GM10248 (cell line): ENCODE data around the gene AP4M1.
"Not testable (repeated sequence)": the region's sequence is repeated elsewhere in the genome, so short reads cannot be mapped to it uniquely, and the experiment has no call there.

Experiments used
- CTCF ChIA-PET: fragments of 300-600 bp; sonication (Branson Sonifier 250); formaldehyde crosslinking; extraction: SDS; loops from one replicate; lab custom pipeline; 2021; ENCODE audit warnings: antibody characterized with exemption; lab: Yijun Ruan, JAX
- POLR2A ChIA-PET: fragments of 350-650 bp; sonication (Branson Sonifier 250); formaldehyde crosslinking; extraction: SDS; loops from one replicate; lab custom pipeline; 2020; ENCODE audit warnings: antibody characterized with exemption; lab: Yijun Ruan, JAX
- DNase-seq: peaks from one replicate; pipeline ENCODE4 v3.0.0; 2012; ENCODE audit errors: extremely low spot score
- TF ChIP-seq, protein P1 (sequence below): IDR thresholded peaks from 2 replicates; pipeline ENCODE4 v1.5.1; 2012; ENCODE audit warnings: mild to moderate bottlenecking, low read depth; ENCODE audit errors: extremely low read depth, missing control alignments, control extremely low read depth

AP4M1 gene

DNA sequence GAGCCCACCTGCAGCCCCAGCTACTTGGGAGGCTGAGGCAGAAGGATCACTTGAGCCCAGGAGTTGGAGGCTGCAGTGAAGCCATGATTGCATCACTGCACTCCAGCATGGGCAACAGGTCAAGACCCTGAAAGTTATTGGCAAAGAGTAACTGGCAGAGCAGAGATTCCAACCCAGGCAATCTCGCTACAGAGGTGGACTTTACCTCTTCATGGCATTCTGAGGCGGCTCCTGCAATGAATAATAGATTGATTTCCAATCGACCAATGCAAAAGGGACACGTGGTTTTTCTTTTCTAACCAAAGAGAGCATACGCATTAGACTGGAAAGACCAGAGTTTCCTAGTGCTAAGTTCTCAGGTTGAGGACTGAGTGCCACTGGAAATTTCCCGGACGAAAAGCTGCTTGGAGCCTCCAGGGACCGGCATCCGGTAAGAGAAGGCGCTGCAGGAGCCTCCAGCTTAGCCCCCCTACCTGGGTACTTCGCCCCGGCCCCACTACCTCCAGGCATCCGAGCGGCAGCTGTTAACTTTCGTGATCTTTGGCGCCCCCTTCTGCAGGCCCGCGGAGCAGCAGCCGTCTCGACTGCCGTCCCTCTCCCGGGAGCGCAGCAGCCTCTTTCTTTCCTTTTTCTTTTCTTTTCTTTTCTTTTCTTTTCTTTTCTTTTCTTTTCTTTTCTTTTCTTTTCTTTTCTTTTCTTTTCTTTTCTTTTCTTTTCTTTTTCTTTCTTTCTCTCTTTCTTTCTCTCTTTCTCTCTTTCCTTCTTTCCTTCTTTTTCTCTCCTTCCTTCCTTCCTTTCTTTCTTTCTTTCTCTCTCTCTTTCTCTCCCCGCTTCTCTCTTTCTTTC, 29.4 kb downstream of the AP4M1 start:
- DNase-seq, result peak; percentile 81
- POLR2A ChIA-PET, result no interaction called here
- TF ChIP-seq, protein P1, sequence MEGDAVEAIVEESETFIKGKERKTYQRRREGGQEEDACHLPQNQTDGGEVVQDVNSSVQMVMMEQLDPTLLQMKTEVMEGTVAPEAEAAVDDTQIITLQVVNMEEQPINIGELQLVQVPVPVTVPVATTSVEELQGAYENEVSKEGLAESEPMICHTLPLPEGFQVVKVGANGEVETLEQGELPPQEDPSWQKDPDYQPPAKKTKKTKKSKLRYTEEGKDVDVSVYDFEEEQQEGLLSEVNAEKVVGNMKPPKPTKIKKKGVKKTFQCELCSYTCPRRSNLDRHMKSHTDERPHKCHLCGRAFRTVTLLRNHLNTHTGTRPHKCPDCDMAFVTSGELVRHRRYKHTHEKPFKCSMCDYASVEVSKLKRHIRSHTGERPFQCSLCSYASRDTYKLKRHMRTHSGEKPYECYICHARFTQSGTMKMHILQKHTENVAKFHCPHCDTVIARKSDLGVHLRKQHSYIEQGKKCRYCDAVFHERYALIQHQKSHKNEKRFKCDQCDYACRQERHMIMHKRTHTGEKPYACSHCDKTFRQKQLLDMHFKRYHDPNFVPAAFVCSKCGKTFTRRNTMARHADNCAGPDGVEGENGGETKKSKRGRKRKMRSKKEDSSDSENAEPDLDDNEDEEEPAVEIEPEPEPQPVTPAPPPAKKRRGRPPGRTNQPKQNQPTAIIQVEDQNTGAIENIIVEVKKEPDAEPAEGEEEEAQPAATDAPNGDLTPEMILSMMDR, result peak; percentile 98
- CTCF ChIA-PET, result interaction anchor here (0.6 to 8.0 kb wide), 24 partner anchors 8 to 320 kb away, joined by 3 to 114 read pairs (median 6); partner anchors contain the start of genes AP4M1, GAL3ST4, GPC2 and LAMTOR4

DNA sequence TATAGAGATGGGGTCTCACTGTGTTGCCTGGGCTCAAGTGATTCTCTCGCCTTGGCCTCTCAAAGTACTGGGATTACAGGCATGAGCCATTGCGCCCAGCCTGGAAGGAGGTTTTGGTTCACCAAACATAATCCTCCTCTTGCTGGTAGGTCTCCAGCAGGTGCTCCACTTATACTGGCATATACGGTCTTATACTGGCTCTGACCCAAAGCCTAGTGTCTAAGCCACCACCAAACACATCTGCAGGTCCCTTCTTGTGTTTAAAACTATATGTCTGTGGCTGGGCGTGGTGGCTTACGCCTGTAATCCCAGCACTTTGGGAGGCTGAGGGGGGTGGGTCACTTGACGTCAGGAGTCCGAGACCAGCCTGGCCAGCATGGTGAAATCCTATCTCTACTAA, 30.7 kb downstream of the AP4M1 start:
- POLR2A ChIA-PET, result interaction anchor here (1.0 kb wide), 1 partner anchor 298 kb away, joined by 3 read pairs; the partner anchor contains the start of gene MEPCE
- CTCF ChIA-PET, result interaction anchor here (0.8 to 8.0 kb wide), 34 partner anchors 9 to 427 kb away, joined by 3 to 114 read pairs (median 8); partner anchors contain the start of genes AP4M1, GAL3ST4, LAMTOR4 and MCM7
- TF ChIP-seq, protein P1, result no peak
- DNase-seq, result no peak

DNA sequence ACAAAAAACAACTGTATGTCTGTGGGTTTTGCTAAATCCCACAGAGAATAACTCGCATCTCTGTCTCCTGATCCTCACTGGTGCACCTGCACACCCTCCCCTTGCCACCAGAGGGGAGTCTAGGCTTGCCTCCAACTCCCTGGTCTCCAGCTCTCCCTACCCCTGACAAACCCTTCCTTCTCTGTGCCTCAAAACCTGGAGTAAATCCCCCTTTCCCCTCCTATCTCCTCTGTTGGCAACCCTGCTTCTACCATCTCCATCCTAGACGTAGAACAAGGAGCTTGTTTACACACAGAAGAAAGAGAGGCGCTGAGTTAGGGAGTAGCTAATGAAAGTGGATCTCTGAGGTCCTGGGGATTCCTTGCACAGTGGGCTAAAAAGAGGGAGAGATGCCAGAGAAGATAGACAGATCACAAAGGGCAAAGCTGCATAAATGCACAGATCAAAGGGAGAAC, 31.3 kb downstream of the AP4M1 start:
- ChIA-PET CTCF (interaction anchor here (0.6 to 8.0 kb wide), 42 partner anchors 10 to 427 kb away, joined by 3 to 114 read pairs (median 4); partner anchors contain the start of genes AP4M1, GAL3ST4, LAMTOR4 and MCM7), POLR2A (interaction anchor here (1.0 kb wide), 1 partner anchor 297 kb away, joined by 3 read pairs; the partner anchor contains the start of gene MEPCE)
- DNase-seq, result peak; percentile 81
- TF ChIP-seq, protein P1, result peak; percentile 97

DNA sequence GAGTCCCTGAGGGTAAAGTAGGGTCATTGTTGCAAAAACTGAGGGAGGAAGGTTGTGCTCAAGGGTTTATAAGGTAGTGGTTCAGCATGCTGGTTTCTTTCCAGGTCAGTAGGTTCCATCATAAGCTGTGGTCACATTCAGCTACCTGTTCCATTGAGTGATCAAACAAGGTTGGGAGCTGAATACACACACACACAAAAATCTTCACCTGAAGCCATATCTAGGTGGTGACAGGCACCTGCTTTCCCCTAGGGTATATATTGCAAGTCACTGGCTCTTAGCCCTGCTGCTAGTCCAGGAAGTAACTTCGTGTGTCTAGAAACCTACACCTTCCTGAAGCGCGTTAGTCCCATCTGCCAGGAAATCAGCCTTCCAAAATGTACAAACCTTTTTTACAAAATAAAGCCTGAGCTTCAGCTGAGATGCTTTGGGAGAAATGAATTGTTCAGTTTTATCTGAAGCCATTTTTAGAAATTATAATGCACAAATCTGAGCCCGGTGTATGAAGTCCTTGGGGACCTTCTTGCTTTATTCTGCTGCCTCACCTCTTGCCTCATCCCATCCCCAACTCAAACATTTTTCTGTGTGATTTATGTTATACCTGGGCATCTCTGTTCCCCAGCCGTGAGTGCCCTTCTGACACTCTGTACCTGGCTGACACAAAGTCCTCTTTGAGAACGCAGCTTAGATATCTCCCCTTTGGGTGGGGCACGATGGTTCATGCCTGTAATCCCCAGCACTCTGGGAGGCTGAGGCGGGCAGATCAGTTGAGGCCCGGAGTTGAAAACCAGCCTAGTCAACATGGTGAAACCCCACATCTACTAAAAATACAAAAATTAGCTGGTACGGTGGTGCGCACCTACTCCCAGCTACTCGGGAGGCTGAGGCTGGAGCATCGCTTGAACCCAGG, 36.7 kb downstream of the AP4M1 start:
- POLR2A ChIA-PET, result no interaction called here
- DNase-seq, result no peak
- TF ChIP-seq, protein P1, result no peak
- CTCF ChIA-PET, result interaction anchor here (0.6 to 3.4 kb wide), 8 partner anchors 9 to 345 kb away, joined by 3 to 12 read pairs (median 4); partner anchors contain the start of gene MBLAC1

DNA sequence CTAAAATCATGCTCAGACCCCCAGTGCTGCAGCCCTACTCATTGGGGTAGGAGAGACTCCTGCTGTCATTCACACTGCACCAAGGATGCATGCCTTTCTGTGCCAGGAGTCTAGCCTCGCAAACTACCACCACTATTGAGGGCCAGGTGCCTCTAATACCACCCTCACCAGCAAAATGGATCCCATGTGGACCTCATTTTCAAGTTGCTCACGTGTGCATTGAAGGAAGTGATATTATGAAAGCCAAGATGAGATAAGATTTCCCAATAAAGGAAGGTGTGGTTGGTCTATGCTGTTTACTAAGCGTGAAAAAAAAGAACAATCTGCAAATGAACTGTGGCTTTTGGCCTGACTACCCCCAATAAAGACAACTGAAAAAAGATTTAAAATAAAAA, 40.1 kb downstream of the AP4M1 start:
- CTCF ChIA-PET, result interaction anchor here (0.6 to 9.8 kb wide), 5 partner anchors 10 to 266 kb away, joined by 3 to 114 read pairs (median 4); no protein-coding TSS in a partner anchor
- POLR2A ChIA-PET, result no interaction called here
- DNase-seq, result no peak
- TF ChIP-seq, protein P1, result no peak

DNA sequence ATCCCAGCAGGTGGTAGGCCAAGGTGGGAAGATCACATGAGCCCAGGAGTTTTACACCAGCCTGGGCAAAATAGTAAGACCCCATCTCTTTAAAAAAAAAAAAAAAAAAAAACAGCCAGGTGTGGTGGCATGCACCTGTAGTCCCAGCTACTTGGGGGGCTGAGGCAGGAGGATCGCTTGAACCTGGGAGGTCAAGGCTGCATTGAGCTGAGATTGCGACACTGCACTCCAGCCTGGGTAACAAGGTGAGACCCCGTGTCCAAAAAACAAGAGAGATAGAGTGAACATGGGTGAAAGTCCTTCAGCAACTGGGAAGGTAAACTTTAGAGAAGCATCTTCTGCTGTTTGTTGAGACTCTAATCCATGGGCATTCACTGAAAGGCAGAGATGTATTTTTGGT, 41.0 kb downstream of the AP4M1 start:
- ChIA-PET POLR2A (no interaction called here), CTCF (interaction anchor here (0.6 to 9.8 kb wide), 6 partner anchors 11 to 265 kb away, joined by 3 to 114 read pairs (median 4); no protein-coding TSS in a partner anchor)
- TF ChIP-seq, protein P1, result no peak
- DNase-seq, result no peak

DNA sequence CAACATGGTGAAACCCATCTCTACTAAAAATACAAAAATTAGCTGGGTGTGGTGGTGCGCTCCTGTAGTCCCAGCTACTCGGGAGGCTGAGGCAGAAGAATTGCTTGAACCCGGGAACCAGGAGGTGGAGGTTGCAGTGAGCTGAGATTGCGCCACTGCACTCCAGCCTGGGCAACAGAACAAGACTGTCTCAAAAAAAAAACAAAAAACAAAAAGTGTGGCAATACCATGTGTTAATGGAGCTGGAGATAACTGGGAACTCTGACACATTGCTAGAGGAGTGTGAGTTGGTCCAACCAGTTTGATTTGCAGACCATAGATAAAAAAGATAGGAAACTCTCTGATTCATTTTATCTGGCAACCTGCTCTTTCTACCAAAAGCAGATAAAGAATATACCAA, 44.9 kb downstream of the AP4M1 start:
- CTCF ChIA-PET, result interaction anchor here (9.8 kb wide), 1 partner anchor 15 kb away, joined by 114 read pairs; no protein-coding TSS in a partner anchor
- POLR2A ChIA-PET, DNase-seq: not testable (repeated sequence)
